ENCODE results near the gene SIGLEC9. TPM values are rescaled to one million over a fixed set of nuclear protein-coding genes. Genes with fewer than 3 reads are reported as not detected.
A peak's percentile ranks its signal among the peaks of the same experiment; 100 is the strongest.

Gene SIGLEC9
- total and polyA plus RNA-seq, 2 of the 8 experiments (the other 6 are each of a cell fraction or from before 2014, with no cell fraction given), result not detected

DNA sequence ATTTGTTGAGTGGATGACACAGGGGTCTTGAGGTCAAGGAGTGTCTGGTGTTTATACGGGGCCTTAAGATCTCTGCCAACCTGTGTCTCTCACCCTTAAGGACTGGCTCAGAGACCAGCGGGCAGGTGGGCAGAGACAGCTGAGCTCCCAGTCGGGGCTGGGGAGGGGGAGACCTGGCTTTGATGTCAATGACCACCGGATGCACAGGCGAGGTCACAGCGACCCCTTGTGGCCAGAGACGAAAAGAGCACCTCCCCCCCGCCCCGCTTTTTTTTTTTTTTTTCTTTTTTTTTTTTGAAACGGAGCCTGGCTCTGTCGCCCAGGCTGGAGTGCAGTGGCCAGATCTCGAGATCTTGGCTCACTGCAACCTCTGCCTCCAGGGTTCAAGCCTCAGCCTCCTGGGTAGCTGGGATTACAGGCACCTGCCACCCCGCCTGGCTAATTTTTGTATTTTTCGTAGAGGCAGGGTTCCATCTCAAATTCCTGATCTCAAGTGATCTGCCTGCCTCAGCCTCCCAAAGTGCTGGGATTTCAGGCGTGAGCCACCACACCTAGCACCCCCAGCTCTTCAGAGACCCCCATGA, 29.9 kb upstream of the SIGLEC9 start:
- H2BK20ac ChIP-seq (ENCODE audit: low read length), result no peak overlapping the region; the same call in 1 of the 2 replicates
- ChIA-PET CTCF (ENCODE audit: partially characterized antibody) (interaction anchor here (0.6 to 8.3 kb wide), 31 partner anchors 9 to 1029 kb away, joined by 3 to 269 read pairs (median 5); partner anchors contain the start of genes KLK10, KLK11, KLK13 and KLK4), POLR2A (ENCODE audit: partially characterized antibody) (interaction anchor here (0.6 to 1.4 kb wide), 3 partner anchors 73 to 299 kb away, joined by 3 to 4 read pairs (median 3); no protein-coding TSS in a partner anchor)
- no peak overlapping the region for H3K23ac ChIP-seq (ENCODE audit: insufficient read length)
- no peaks in the 10 kb centered on the region; the same call in 1 of the 2 replicates for H3K79me1 ChIP-seq (ENCODE audit: low read depth, low read length)
- DNase-seq (ENCODE audit: low read depth in 1 of 2, low spot score in 2 of 2) (peak in 1 of 2 experiments; percentile 83), FAIRE-seq (no peak)
- H2AK5ac ChIP-seq (ENCODE audit: low read depth, low read length), result no peak overlapping the region
- no peak overlapping the region for H3K4me3 ChIP-seq (ENCODE audit: extremely low read depth in 1 of 4, insufficient read depth in 2 of 4, low read depth in 3 of 4, low read length in 4 of 4)
- no peak overlapping the region for H3K14ac ChIP-seq (ENCODE audit: insufficient read length)
- no peaks in the 10 kb centered on the region for H3K23me2 ChIP-seq (ENCODE audit: low read depth, low read length)
- H3K79me2 ChIP-seq (ENCODE audit: control insufficient read depth in 1 of 2, insufficient read depth in 2 of 2, low read length in 2 of 2), result no peaks in the 10 kb centered on the region
- no peak overlapping the region for H4K5ac ChIP-seq (ENCODE audit: insufficient read length, low read depth, low read length)
- H2BK12ac ChIP-seq (ENCODE audit: low read depth, low read length), result no peak overlapping the region
- H3K9me3 ChIP-seq (ENCODE audit: insufficient read depth in 2 of 2, low read depth in 1 of 2, low read length in 1 of 2), result no peaks in the 10 kb centered on the region
- H2BK120ac ChIP-seq (replicated peaks; ENCODE audit: low read depth, low read length), result no peak overlapping the region
- no peak overlapping the region for H3K56ac ChIP-seq (replicated peaks; ENCODE audit: insufficient read length, low read depth, low read length)
- H3K9ac ChIP-seq (replicated peaks in 1 of 4; ENCODE audit: extremely low read depth in 1 of 4, low read depth in 3 of 4, low read length in 3 of 4), result no peak overlapping the region
- no peak overlapping the region for H3K18ac ChIP-seq (ENCODE audit: extremely low read depth, low read length)
- no peak overlapping the region for H3K4ac ChIP-seq (replicated peaks; ENCODE audit: insufficient read length, low read depth, low read length)
- no peak overlapping the region for H4K91ac ChIP-seq (replicated peaks; ENCODE audit: insufficient read length, low read length)
- no peak overlapping the region for H2AFZ ChIP-seq (ENCODE audit: low read length)
- peaks cover 0 to 6% (median 2%) of the 10 kb centered on the region in 4 experiments; a peak in 5 of 7 replicates for H3K4me1 ChIP-seq (replicated peaks in 1 of 4; ENCODE audit: control insufficient read depth in 3 of 4, insufficient read depth in 4 of 4, low read length in 3 of 4)
- H3K4me2 ChIP-seq (ENCODE audit: insufficient read depth in 1 of 2, low read depth in 2 of 2, low read length in 2 of 2), result no peak overlapping the region
- no peak overlapping the region for H4K8ac ChIP-seq (ENCODE audit: extremely low read depth, insufficient read depth, low read length)
- WGBS, 2 experiments (ENCODE audit: extremely low coverage in 1 of 2, insufficient coverage in 1 of 2, insufficient read length in 1 of 2, insufficient replicate concordance in 2 of 2, low coverage in 1 of 2, low lambda C conversion rate in 2 of 2, missing lambda C conversion rate in 1 of 2), result 49% methylated on average over 6 of the region's 15 CpGs; no CpG with 5 or more reads in 1 of the 2 experiments
- peaks cover 0 to 3% of the 10 kb centered on the region in 2 experiments for H4K20me1 ChIP-seq (replicated peaks in 1 of 2; ENCODE audit: control insufficient read depth in 1 of 2, insufficient read depth in 2 of 2, low read length in 2 of 2)
- H2BK5ac ChIP-seq (ENCODE audit: low read depth, low read length), result no peak overlapping the region
- no peaks in the 10 kb centered on the region; a peak in 1 of 7 replicates for H3K27me3 ChIP-seq (replicated peaks in 1 of 4; ENCODE audit: control insufficient read depth in 3 of 4, extremely low read depth in 1 of 4, insufficient read depth in 3 of 4, low read length in 3 of 4)
- TF ChIP-seq TBP (IDR thresholded peaks at IDR 0.05; ENCODE audit: low read depth, low read length) (no peak), YY1 (IDR thresholded peaks at IDR 0.05; ENCODE audit: low read depth, low read length) (no peak), SIN3A (conservative IDR thresholded peaks at IDR 0.05 in 1 of 2, IDR thresholded peaks at IDR 0.05 in 1 of 2; ENCODE audit: low read depth in 1 of 2, low read length in 2 of 2) (0 out of 4 replicates have a peak, but pooled peaks of 1 of the 2 experiments have one; percentile 40), RAD21 (IDR thresholded peaks at IDR 0.05 in 1 of 2, conservative IDR thresholded peaks at IDR 0.05 in 1 of 2; ENCODE audit: low read depth in 2 of 2, low read length in 2 of 2) (peak; percentile 89 to 91)
- TF ChIP-seq, protein P1, sequence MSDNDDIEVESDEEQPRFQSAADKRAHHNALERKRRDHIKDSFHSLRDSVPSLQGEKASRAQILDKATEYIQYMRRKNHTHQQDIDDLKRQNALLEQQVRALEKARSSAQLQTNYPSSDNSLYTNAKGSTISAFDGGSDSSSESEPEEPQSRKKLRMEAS (IDR thresholded peaks at IDR 0.05), result no peak
- TF ChIP-seq, protein P2, sequence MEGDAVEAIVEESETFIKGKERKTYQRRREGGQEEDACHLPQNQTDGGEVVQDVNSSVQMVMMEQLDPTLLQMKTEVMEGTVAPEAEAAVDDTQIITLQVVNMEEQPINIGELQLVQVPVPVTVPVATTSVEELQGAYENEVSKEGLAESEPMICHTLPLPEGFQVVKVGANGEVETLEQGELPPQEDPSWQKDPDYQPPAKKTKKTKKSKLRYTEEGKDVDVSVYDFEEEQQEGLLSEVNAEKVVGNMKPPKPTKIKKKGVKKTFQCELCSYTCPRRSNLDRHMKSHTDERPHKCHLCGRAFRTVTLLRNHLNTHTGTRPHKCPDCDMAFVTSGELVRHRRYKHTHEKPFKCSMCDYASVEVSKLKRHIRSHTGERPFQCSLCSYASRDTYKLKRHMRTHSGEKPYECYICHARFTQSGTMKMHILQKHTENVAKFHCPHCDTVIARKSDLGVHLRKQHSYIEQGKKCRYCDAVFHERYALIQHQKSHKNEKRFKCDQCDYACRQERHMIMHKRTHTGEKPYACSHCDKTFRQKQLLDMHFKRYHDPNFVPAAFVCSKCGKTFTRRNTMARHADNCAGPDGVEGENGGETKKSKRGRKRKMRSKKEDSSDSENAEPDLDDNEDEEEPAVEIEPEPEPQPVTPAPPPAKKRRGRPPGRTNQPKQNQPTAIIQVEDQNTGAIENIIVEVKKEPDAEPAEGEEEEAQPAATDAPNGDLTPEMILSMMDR (IDR thresholded peaks at IDR 0.05; ENCODE audit: control extremely low read depth in 1 of 3, insufficient read depth in 1 of 3, low read depth in 1 of 3, low read length in 3 of 3), result peak; percentile 65 to 86 (median 77)
- H3K36me3 ChIP-seq (ENCODE audit: control insufficient read depth in 2 of 4, insufficient read depth in 4 of 4, low read length in 3 of 4), result no peaks in the 10 kb centered on the region
- H3K27ac ChIP-seq (ENCODE audit: low read depth, low read length), result no peak overlapping the region
- H2BK15ac ChIP-seq (ENCODE audit: low read length), result no peak overlapping the region

Data from H1 (cell line).